Vagina (tissue), 2 donors: ENCODE data around the gene PCSK1N. TPM values are rescaled to one million over a fixed set of nuclear protein-coding genes. Genes with fewer than 3 reads are reported as not detected.

Experiments
- DNase-seq, 2 donors: peaks; one replicate each; pipeline ENCODE4 v3.0.0-alpha.2; 2017; ENCODE audit errors: extremely low spot score in 2 of 2
- H3K27ac ChIP-seq: fragments of 200-600 bp; sonication (generic); one replicate; pipeline ENCODE4 v1.5.1; 2019
- H3K27me3 ChIP-seq: fragments of 200-600 bp; sonication (generic); one replicate; pipeline ENCODE4 v1.5.1; 2019
- H3K36me3 ChIP-seq, 2 donors: fragments of 200-600 bp; sonication (generic); one replicate each; pipeline ENCODE4 v1.5.1; 2017 to 2019
- H3K4me1 ChIP-seq: fragments of 200-600 bp; sonication (generic); one replicate; pipeline ENCODE4 v1.5.1; 2019
- H3K4me3 ChIP-seq, 2 donors: fragments of 200-600 bp; sonication (generic); 1 replicate in 1 of 2; 2 replicates in 1 of 2; pipeline ENCODE4 v1.5.1; 2016 to 2019
- H3K9me3 ChIP-seq: fragments of 200-600 bp; sonication (generic); one replicate; pipeline ENCODE4 v1.5.1; 2019
- CTCF ChIP-seq, 3 experiments: fragments of 450-650 bp in 2 of 3; fragments of 200-600 bp in 1 of 3; sonication (generic) in 1 of 3; IDR thresholded peaks; one replicate each; pipeline ENCODE4 v1.5.1; 2017 to 2019; ENCODE audit warnings: antibody characterized with exemption in 3 of 3, mild to moderate bottlenecking in 2 of 3, moderate library complexity in 2 of 3
- POLR2A ChIP-seq, 2 donors: fragments of 450-650 bp; IDR thresholded peaks; one replicate each; pipeline ENCODE4 v1.6.1; 2017; ENCODE audit warnings: antibody characterized with exemption in 2 of 2, mild to moderate bottlenecking in 2 of 2, moderate library complexity in 2 of 2
- POLR2AphosphoS5 ChIP-seq, 2 donors: sonication (generic); formaldehyde crosslinking; IDR thresholded peaks; one replicate each; pipeline ENCODE4 v1.9.0; 2017; ENCODE audit warnings: antibody characterized with exemption in 2 of 2, mild to moderate bottlenecking in 2 of 2, low read depth in 1 of 2; ENCODE audit not compliant: insufficient read depth in 1 of 2
- intact Hi-C: fragments of 100-400 bp; cut with DNase I; formaldehyde crosslinking; loops from one replicate; pipeline ENCODE4 v1.15.1; 2023
- total RNA-seq: library from RNA; depleted of rRNA; stranded (reverse); fragments of >200 nt; gene quantifications from one replicate; pipeline ENCODE4 v1.2.3, GENCODE V29; 2016

The PCSK1N gene
- total RNA-seq, 1 donor from 2014 or later, result 15.0 TPM

DNA sequence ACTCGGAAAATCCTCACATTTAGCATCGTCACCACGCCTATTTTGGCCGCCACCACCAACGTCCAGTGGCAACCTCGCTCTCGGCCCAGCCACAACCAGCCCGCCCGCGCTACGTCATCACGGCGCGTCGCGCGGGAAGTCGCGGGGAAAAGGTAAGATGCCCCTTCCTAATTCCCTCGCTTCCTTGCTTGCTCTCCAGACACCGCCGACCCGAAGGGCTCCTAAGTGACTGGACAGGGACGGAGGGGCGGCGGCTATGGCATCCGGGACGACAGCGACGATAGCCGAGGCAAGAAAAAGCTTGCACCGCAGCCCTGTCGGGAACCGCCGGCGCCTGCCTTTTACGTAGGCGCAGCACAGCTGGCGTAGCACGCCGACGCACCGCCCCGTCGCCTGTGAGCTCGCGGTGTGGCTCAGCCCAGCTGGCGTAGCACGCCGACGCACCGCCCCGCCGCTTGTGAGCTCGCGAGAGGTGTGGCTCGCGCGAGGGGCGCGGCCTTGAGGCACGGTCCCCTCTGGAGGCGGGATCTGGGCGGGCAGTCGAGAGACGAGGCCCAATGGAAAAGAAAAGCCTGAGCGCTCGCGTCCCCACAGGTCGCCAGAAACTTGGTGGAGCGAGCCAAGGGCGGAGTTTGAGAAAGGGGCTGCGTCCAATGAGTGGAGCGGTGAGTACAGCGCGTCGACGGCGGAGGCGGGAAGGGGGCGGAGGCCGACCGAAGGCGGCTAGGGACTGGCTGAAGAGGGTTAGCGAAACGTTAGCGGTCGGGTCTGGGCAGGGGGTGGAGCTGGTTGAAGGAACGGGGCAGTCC lies 33.9 kb downstream of the PCSK1N start, which contains the start of gene HDAC6:
Gene HDAC6, plus strand, starts transcription at position 788 of the 809 bp plus-strand sequence. CDS start 626 bp downstream, outside the sequence.
- TF ChIP-seq CTCF (IDR thresholded peaks at IDR 0.05), result no peak
- TF ChIP-seq POLR2A (IDR thresholded peaks at IDR 0.05), result peak in 1 of 2 donors; percentile 8
- peak; percentile 57 to 85 for TF ChIP-seq POLR2AphosphoS5 (IDR thresholded peaks at IDR 0.05; ENCODE audit: insufficient read depth in 1 of 2, low read depth in 1 of 2)
- peak in 1 of 2 donors; percentile 98 for DNase-seq
- Histone ChIP-seq H3K4me1 (peaks cover 11% of the 10 kb centered on the region), H3K4me3 (peak within 1 kb of the TSS; percentile 55 to 60), H3K9me3 (no peaks in the 10 kb centered on the region), H3K27me3 (no peaks in the 10 kb centered on the region), H3K36me3 (peaks cover 0 to 11% of the 10 kb centered on the region in 2 donors), H3K27ac (peak within 1 kb of the TSS; percentile 92)
- intact Hi-C loops, result no loop called here

DNA sequence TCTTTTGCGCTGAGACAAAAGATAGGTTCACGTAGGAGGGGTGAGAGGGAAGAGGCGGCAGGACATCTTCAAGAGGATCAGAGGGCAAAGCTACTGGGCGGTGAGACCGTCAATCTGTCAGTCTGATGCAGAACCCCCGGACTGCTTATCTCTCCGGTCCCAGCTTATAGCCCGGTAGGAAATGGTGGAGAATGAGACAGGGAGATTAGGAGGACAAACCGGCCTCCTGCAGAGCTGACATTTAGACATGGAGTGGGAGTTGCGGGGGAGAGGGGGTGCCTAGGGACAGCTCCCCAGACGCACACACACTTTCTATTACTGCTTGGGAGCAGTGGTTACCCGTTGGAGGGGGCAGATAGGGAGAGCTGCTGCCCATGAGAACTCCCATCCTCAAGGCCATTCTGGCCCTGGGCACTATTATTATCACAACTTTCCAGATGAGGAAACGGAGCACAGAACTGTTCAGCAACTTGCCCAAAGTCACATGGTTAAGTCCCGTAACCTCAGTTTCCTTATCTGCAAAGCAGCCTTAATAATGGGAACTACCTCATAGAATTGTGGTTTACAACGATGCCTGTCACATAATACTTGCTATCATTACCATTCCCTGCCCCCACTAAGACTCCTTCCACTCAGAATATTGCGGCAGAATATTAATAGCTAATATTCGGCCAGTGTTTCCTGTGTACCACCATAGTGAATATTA lies 34.7 kb downstream of the PCSK1N start:
- TF ChIP-seq POLR2A (IDR thresholded peaks at IDR 0.05) (no peak), POLR2AphosphoS5 (IDR thresholded peaks at IDR 0.05; ENCODE audit: insufficient read depth in 1 of 2, low read depth in 1 of 2) (no peak), CTCF (IDR thresholded peaks at IDR 0.05) (no peak)
- intact Hi-C loops, result no loop called here
- no peak for DNase-seq
- Histone ChIP-seq H3K9me3 (no peaks in the 10 kb centered on the region), H3K4me3 (peak overlapping the region; percentile 55 to 60), H3K27ac (peak overlapping the region; percentile 88), H3K27me3 (no peaks in the 10 kb centered on the region), H3K36me3 (peaks cover 0 to 11% of the 10 kb centered on the region in 2 donors), H3K4me1 (peaks cover 11% of the 10 kb centered on the region)

DNA sequence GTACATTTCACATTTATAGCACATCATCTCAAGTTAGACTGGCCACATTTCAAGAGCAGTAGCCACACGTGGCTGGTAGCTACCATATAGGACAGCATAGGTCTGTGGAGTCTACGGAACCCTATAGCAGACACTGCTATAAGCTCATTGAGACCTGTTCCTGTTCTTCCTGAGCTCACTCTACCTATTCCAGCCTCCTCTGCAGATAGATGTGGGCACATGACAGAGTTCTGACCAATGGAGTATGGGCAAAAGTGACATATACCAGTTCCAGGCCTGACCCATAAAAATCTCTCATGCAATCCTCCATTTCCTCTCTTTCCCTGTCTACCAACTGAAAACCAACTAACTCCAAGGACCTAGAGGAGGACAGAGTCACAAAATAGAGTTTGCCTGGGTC lies 37.1 kb downstream of the PCSK1N start:
- Histone ChIP-seq H3K4me3 (no peak overlapping the region), H3K27ac (no peak overlapping the region), H3K36me3 (no peaks in the 10 kb centered on the region), H3K27me3 (no peaks in the 10 kb centered on the region), H3K9me3 (no peaks in the 10 kb centered on the region), H3K4me1 (peaks cover 11% of the 10 kb centered on the region)
- intact Hi-C loops, result no loop called here
- TF ChIP-seq CTCF (IDR thresholded peaks at IDR 0.05) (no peak), POLR2AphosphoS5 (IDR thresholded peaks at IDR 0.05; ENCODE audit: insufficient read depth in 1 of 2, low read depth in 1 of 2) (no peak), POLR2A (IDR thresholded peaks at IDR 0.05) (no peak)
- DNase-seq, result no peak

- DNase-seq, result no peak
- intact Hi-C loops, result no loop called here
- no peak overlapping the region for H3K27ac ChIP-seq
- no peak overlapping the region for H3K4me3 ChIP-seq
- no peaks in the 10 kb centered on the region for H3K27me3 ChIP-seq
- no peaks in the 10 kb centered on the region for H3K4me1 ChIP-seq
- H3K36me3 ChIP-seq, result no peaks in the 10 kb centered on the region
- TF ChIP-seq POLR2AphosphoS5 (IDR thresholded peaks at IDR 0.05; ENCODE audit: insufficient read depth in 1 of 2, low read depth in 1 of 2) (no peak), POLR2A (IDR thresholded peaks at IDR 0.05) (no peak), CTCF (IDR thresholded peaks at IDR 0.05) (no peak)
- H3K9me3 ChIP-seq, result no peaks in the 10 kb centered on the region
Measured at GRCh38 chrX:48794911-48795515, 40.4 kb downstream of the PCSK1N start.
